Stimulated activated CD8-positive, alpha-beta memory T cell treated with anti-CD3 and anti-CD28 coated beads, Interleukin-4, amount 100 ng/mL, for 24 hours (primary cell): ENCODE results near the gene LYZL4.
A peak's percentile ranks its signal among the peaks of the same experiment; 100 is the strongest.

Experiments used
- DNase-seq: peaks from one replicate; pipeline ENCODE4 v3.0.0-alpha.2; 2020; ENCODE audit warnings: low read depth

The LYZL4 gene

GRCh38 chr3:42425736-42426407 is 15.5 kb upstream of the LYZL4 start:
- DNase-seq = no peak

GRCh38 chr3:42424911-42425310 is 14.5 kb upstream of the LYZL4 start:
- DNase-seq = no peak

GRCh38 chr3:42421818-42422796 is 11.7 kb upstream of the LYZL4 start:
- DNase-seq = no peak

GRCh38 chr3:42419563-42419962 is 9.2 kb upstream of the LYZL4 start:
- DNase-seq = no peak

GRCh38 chr3:42412526-42413155 is 2.2 kb upstream of the LYZL4 start:
- no peak for DNase-seq

- no peak for DNase-seq
These were observed 1.0 kb upstream of the LYZL4 start for GRCh38 chr3:42411429-42411828.

GRCh38 chr3:42408156-42408555 is 2.3 kb downstream of the LYZL4 start:
- no peak for DNase-seq

- no peak for DNase-seq
These were observed 3.5 kb downstream of the LYZL4 start for GRCh38 chr3:42406727-42407450.

GRCh38 chr3:42405857-42406256 is 4.6 kb downstream of the LYZL4 start:
- DNase-seq = no peak

GRCh38 chr3:42403737-42404136 is 6.7 kb downstream of the LYZL4 start:
- no peak for DNase-seq

- DNase-seq = no peak
These were observed 7.9 kb downstream of the LYZL4 start for GRCh38 chr3:42402394-42403096.

GRCh38 chr3:42398080-42398479 is 12.3 kb downstream of the LYZL4 start:
- no peak for DNase-seq

- DNase-seq = no peak
These were observed 12.8 kb downstream of the LYZL4 start for GRCh38 chr3:42397644-42398043.

GRCh38 chr3:42394579-42395288 is 15.7 kb downstream of the LYZL4 start:
- no peak for DNase-seq

- no peak for DNase-seq
These were observed 22.4 kb downstream of the LYZL4 start for GRCh38 chr3:42387802-42388651.

GRCh38 chr3:42381551-42382082 is 28.8 kb downstream of the LYZL4 start:
- no peak for DNase-seq

GRCh38 chr3:42377681-42378080 is 32.7 kb downstream of the LYZL4 start:
- DNase-seq = no peak

GRCh38 chr3:42376344-42376798 is 34.0 kb downstream of the LYZL4 start:
- DNase-seq = peak; percentile 32

GRCh38 chr3:42375121-42375800 is 35.1 kb downstream of the LYZL4 start:
- DNase-seq = no peak
